Head of caudate nucleus (tissue), 42 donors: Measurements from ENCODE around the gene NAALADL2.

Experiments
- DNase-seq, 42 donors: peaks; one replicate each; pipeline versions ENCODE4 v3.0.0 to v3.0.0-alpha.2; 2020 to 2021; ENCODE audit warnings: mixed read lengths in 7 of 42
- intact Hi-C: fragments of 100-400 bp; cut with DNase I; formaldehyde crosslinking; loops from one replicate; pipeline ENCODE4 v1.15.0; 2022

Gene NAALADL2

GRCh38 chr3:175272392-175272791 is 413.3 kb downstream of the NAALADL2 start:
- DNase-seq: no peak
- intact Hi-C loops: no loop called here

- intact Hi-C loops: no loop called here
- DNase-seq: no peak
Measured at GRCh38 chr3:175273573-175273972, 414.4 kb downstream of the NAALADL2 start.

GRCh38 chr3:175274056-175274455 is 414.9 kb downstream of the NAALADL2 start:
- no peak for DNase-seq
- intact Hi-C loops: no loop called here

GRCh38 chr3:175274474-175275218 is 415.5 kb downstream of the NAALADL2 start:
- intact Hi-C loops: no loop called here

GRCh38 chr3:175278680-175279079 is 419.5 kb downstream of the NAALADL2 start:
- DNase-seq: no peak
- intact Hi-C loops: no loop called here

More at GRCh38 chr3:175274474-175275218, 415.5 kb downstream of the NAALADL2 start:
- no peak for DNase-seq

GRCh38 chr3:175279457-175279856 is 420.3 kb downstream of the NAALADL2 start:
- intact Hi-C loops: no loop called here

GRCh38 chr3:175279911-175280310 is 420.8 kb downstream of the NAALADL2 start:
- intact Hi-C loops: no loop called here
- DNase-seq: no peak

More at GRCh38 chr3:175279457-175279856, 420.3 kb downstream of the NAALADL2 start:
- no peak for DNase-seq

- DNase-seq: no peak
- intact Hi-C loops: no loop called here
Measured at GRCh38 chr3:175287361-175287963, 428.3 kb downstream of the NAALADL2 start.

- intact Hi-C loops: no loop called here
- no peak for DNase-seq
Measured at GRCh38 chr3:175288621-175289020, 429.5 kb downstream of the NAALADL2 start.

GRCh38 chr3:175294793-175295192 is 435.7 kb downstream of the NAALADL2 start:
- no peak for DNase-seq
- intact Hi-C loops: no loop called here

GRCh38 chr3:175295248-175296130 is 436.4 kb downstream of the NAALADL2 start:
- intact Hi-C loops: no loop called here
- DNase-seq: no peak

GRCh38 chr3:175297216-175297615 is 438.1 kb downstream of the NAALADL2 start:
- no peak for DNase-seq
- intact Hi-C loops: no loop called here

- intact Hi-C loops: no loop called here
- DNase-seq: no peak
Measured at GRCh38 chr3:175301741-175302140, 442.6 kb downstream of the NAALADL2 start.

- no peak for DNase-seq
- intact Hi-C loops: no loop called here
Measured at GRCh38 chr3:175304404-175304803, 445.3 kb downstream of the NAALADL2 start.

GRCh38 chr3:175307642-175308041 is 448.5 kb downstream of the NAALADL2 start:
- DNase-seq: no peak
- intact Hi-C loops: no loop called here

GRCh38 chr3:175308097-175308496 is 449.0 kb downstream of the NAALADL2 start:
- intact Hi-C loops: no loop called here
- no peak for DNase-seq

GRCh38 chr3:175310046-175310445 is 450.9 kb downstream of the NAALADL2 start:
- DNase-seq: no peak
- intact Hi-C loops: no loop called here

- no peak for DNase-seq
- intact Hi-C loops: no loop called here
Measured at GRCh38 chr3:175311404-175311803, 452.3 kb downstream of the NAALADL2 start.

- intact Hi-C loops: no loop called here
- DNase-seq: no peak
Measured at GRCh38 chr3:175311946-175312345, 452.8 kb downstream of the NAALADL2 start.

- intact Hi-C loops: no loop called here
- no peak for DNase-seq
Measured at GRCh38 chr3:175312791-175313190, 453.7 kb downstream of the NAALADL2 start.
